Heart left ventricle (tissue), 16 donors: Measurements from ENCODE around the gene ANAPC13. TPM values are rescaled to one million over a fixed set of nuclear protein-coding genes. Genes with fewer than 3 reads are reported as not detected.

Experiments
- ATAC-seq, 4 donors: fragments of 200-7000 bp; cut with Tn5 transposase; one replicate each; pipeline ENCODE4 v1.9.1; 2020 to 2022; ENCODE audit warnings: moderate library complexity in 4 of 4, mild to moderate bottlenecking in 3 of 4, moderate number of reproducible peaks in 1 of 4
- DNase-seq, 5 donors: peaks; one replicate each; pipeline ENCODE4 v3.0.0-alpha.2; 2020
- H3K27ac ChIP-seq, 12 donors: fragments of 200-600 bp; sonication (generic) in 4 of 12; one replicate each; pipeline versions ENCODE4 v1.5.0 to v1.8.0; 2016 to 2022; ENCODE audit warnings: mild to moderate bottlenecking in 2 of 12
- H3K27me3 ChIP-seq, 9 donors: fragments of 200-600 bp; sonication (generic) in 2 of 9; one replicate each; pipeline versions ENCODE4 v1.5.1 to v1.8.0; 2016 to 2022; ENCODE audit warnings: mild to moderate bottlenecking in 3 of 9
- H3K36me3 ChIP-seq, 9 donors: fragments of 200-600 bp; sonication (generic) in 2 of 9; one replicate each; pipeline versions ENCODE4 v1.5.0 to v1.8.0; 2018 to 2022; ENCODE audit warnings: mild to moderate bottlenecking in 2 of 9
- H3K4me1 ChIP-seq, 12 donors: fragments of 200-600 bp; sonication (generic) in 4 of 12; one replicate each; pipeline versions ENCODE4 v1.5.0 to v1.8.0; 2016 to 2022; ENCODE audit warnings: mild to moderate bottlenecking in 3 of 12
- H3K4me3 ChIP-seq, 12 donors: fragments of 200-600 bp; sonication (generic) in 4 of 12; one replicate each; pipeline versions ENCODE4 v1.5.0 to v1.8.0; 2017 to 2022; ENCODE audit warnings: mild to moderate bottlenecking in 9 of 12, moderate library complexity in 4 of 12
- H3K9me3 ChIP-seq, 12 donors: fragments of 200-600 bp; sonication (generic) in 4 of 12; one replicate each; pipeline versions ENCODE4 v1.5.0 to v1.8.0; 2016 to 2022; ENCODE audit warnings: mild to moderate bottlenecking in 1 of 12
- POLR2A ChIP-seq, 2 donors: fragments of 450-650 bp; IDR thresholded peaks; one replicate each; pipeline ENCODE4 v1.6.1; 2017; ENCODE audit warnings: antibody characterized with exemption in 2 of 2, mild to moderate bottlenecking in 2 of 2, moderate library complexity in 2 of 2
- WGBS, 4 donors: extraction: QIAGEN DNeasy Blood & Tissue Kit in 2 of 4; methylation state at CpG; one replicate each; pipeline versions ENCODE4 v1.1.5 to v1.1.7; 2013 to 2018; 5-methylcytosine and 5-hydroxymethylcytosine counted together
- intact Hi-C, 10 donors: fragments of 100-400 bp; cut with DNase I; formaldehyde crosslinking; loops; one replicate each; pipeline versions ENCODE4 v1.11.1 to v1.14.2; 2022
- polyA plus RNA-seq, 2 donors: library from polyadenylated mRNA; stranded (reverse); fragments of 200-250 nt; gene quantifications; one replicate each; pipeline ENCODE4 v1.2.3, GENCODE V29; 2013
- total RNA-seq, 9 donors: library from RNA; depleted of rRNA in 2 of 9; stranded (reverse); fragments of >200 nt in 2 of 9; fragmentation: NEBNext Ultra II Directional in 3 of 9; extraction: Animal tissue kit (Norgen Biotek cat#: 25700) in 3 of 9; gene quantifications; one replicate each; pipeline versions ENCODE4 v1.1.0 to v1.2.4, GENCODE V29; 2016 to 2023
- TF ChIP-seq, protein P1 (sequence below), 12 donors: fragments of 200-600 bp; sonication (generic) in 4 of 12; IDR thresholded peaks; one replicate each; pipeline versions ENCODE4 v1.5.0 to v1.8.0; 2018 to 2022; ENCODE audit warnings: antibody characterized with exemption in 12 of 12, mild to moderate bottlenecking in 5 of 12
- donor health status: ischemic (EF 13 %, LVEDD 7.1; RV severe dilation, severe dysfunction).
- donor health status: healthy with polysubstance abuse.
- donor health status: DM: no; HTN: yes; CAD: no.
- donor health status: DM: no; HTN: no; CAD: no.
- donor health status: ischemic (EF 25% LVEDD 6.9; RV normal size, moderate dysfunction).
- donor health status: ischemic (EF 25% LVEDD 5.7; RV mildly dilated, moderate dysfunction).
- donor health status: healthy.
- donor health status: DM: yes; HTN: yes; CAD: no.
- donor health status: ischemic (EF 35%, LVEDD 5.7; RV mildly dilated, moderate dysfunction).
- donor health status: nonischemic (EF 11% LVEDD 7.7; RV severe dilation, severe dysfunction).
- donor health status: DM: yes; HTN: yes; CAD: no.
- donor health status: PGD.
- donor health status: ischemic (EF 29% LVEDD 5.4; RV normal size, mild dysfunction).
- donor health status: nonischemic (EF 23%, LVEDD 6.1; RV moderate dilation, normal function).

ANAPC13 gene
- total and polyA plus RNA-seq, 11 donors = 49.0 to 109 (median 81.3) TPM

DNA sequence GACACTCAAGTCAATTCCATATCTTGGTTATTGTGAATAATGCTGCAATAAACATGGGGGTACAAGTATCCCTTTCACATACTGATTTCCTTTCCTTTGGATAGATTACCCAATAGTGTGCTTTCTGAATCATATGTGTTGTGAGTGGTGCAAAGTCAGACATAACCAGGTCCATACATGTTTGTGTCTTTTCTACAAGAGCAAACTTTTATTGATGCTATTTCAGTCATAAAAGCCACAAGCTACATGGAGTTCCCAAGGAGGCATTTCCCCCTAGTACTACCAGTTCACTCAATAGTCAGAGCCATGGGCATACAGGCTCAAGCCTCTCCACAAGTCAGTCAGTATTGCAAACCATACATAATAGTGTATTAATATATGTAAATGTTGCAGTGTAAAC, 10.2 kb upstream of the ANAPC13 start:
- intact Hi-C loops = no loop called here
- no peak for TF ChIP-seq POLR2A (IDR thresholded peaks at IDR 0.05)
- TF ChIP-seq, protein P1, sequence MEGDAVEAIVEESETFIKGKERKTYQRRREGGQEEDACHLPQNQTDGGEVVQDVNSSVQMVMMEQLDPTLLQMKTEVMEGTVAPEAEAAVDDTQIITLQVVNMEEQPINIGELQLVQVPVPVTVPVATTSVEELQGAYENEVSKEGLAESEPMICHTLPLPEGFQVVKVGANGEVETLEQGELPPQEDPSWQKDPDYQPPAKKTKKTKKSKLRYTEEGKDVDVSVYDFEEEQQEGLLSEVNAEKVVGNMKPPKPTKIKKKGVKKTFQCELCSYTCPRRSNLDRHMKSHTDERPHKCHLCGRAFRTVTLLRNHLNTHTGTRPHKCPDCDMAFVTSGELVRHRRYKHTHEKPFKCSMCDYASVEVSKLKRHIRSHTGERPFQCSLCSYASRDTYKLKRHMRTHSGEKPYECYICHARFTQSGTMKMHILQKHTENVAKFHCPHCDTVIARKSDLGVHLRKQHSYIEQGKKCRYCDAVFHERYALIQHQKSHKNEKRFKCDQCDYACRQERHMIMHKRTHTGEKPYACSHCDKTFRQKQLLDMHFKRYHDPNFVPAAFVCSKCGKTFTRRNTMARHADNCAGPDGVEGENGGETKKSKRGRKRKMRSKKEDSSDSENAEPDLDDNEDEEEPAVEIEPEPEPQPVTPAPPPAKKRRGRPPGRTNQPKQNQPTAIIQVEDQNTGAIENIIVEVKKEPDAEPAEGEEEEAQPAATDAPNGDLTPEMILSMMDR (IDR thresholded peaks at IDR 0.05) = no peak
- ATAC-seq (peak in 1 of 4 donors; percentile 36), DNase-seq (no peak)
- Histone ChIP-seq H3K4me3 (no peak overlapping the region), H3K9me3 (peaks cover 0 to 9% (median 0%) of the 10 kb centered on the region in 12 donors), H3K4me1 (peaks cover 0 to 25% (median 2%) of the 10 kb centered on the region in 12 donors), H3K27ac (no peak overlapping the region), H3K27me3 (no peaks in the 10 kb centered on the region), H3K36me3 (peaks cover 0 to 25% (median 10%) of the 10 kb centered on the region in 9 donors)

DNA sequence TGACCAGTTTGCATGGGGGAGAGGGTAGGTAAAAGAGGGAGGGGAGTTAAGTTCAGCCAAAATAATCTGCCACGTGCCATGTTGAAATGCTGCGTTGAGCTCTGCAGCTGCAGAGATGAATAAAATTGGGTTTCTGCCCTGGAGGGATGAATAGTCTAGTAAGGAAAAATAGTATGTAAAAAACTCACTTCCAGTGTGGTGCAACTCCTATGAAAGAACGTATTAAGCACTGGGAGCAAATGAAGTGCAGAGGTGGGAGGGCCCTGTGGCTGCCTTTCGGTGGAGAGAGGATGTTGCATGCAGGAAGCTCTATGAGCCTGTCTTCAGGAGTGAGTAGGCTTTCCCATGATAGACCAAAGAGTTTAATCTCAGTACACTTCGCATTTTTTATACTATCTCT, 8.7 kb upstream of the ANAPC13 start:
- peaks cover 0 to 9% (median 0%) of the 10 kb centered on the region in 12 donors for H3K9me3 ChIP-seq
- no peak for TF ChIP-seq POLR2A (IDR thresholded peaks at IDR 0.05)
- TF ChIP-seq, protein P1 (IDR thresholded peaks at IDR 0.05) = no peak
- H3K4me3 ChIP-seq = no peak overlapping the region
- intact Hi-C loops = no loop called here
- no peak overlapping the region for H3K27ac ChIP-seq
- 77 to 83% (median 81%) methylated on average over 5 of the region's 5 CpGs for WGBS, 4 donors
- no peaks in the 10 kb centered on the region for H3K27me3 ChIP-seq
- H3K4me1 ChIP-seq = peaks cover 0 to 25% (median 2%) of the 10 kb centered on the region in 12 donors
- peaks cover 0 to 25% (median 10%) of the 10 kb centered on the region in 9 donors for H3K36me3 ChIP-seq
- DNase-seq (no peak), ATAC-seq (peak in 1 of 4 donors; percentile 34)

DNA sequence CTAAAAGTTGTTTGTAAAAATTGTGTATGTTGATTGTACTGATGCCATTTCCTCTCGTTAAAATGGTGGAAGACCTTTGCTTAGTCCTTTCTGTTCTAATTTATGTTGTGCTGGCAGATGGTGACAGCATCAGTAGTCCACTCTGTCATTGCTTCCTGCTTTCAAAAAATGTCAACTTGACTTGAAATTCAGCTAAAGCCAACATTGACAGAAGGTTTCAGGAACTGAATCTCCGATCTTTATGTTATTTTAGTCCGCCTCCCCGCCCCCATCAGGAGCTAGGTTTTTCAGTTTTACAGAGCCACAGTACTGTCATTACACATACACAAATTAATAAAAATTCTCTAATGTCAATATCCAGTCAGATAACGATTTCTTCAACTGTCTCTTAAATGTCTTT, 1.6 kb upstream of the ANAPC13 start:
- H3K4me3 ChIP-seq = peak overlapping the region in 10 of 12 donors; percentile 66 to 96 (median 84)
- peak overlapping the region in 6 of 12 donors; percentile 92 to 99 (median 96) for H3K27ac ChIP-seq
- ATAC-seq (no peak), DNase-seq (no peak)
- no peaks in the 10 kb centered on the region for H3K27me3 ChIP-seq
- no peaks in the 10 kb centered on the region for H3K9me3 ChIP-seq
- TF ChIP-seq, protein P1 (IDR thresholded peaks at IDR 0.05) = no peak
- TF ChIP-seq POLR2A (IDR thresholded peaks at IDR 0.05) = no peak
- intact Hi-C loops = loop anchor here in 3 of 10 donors (5.0 to 10.0 kb wide), 4 partner anchors 273 to 915 kb away; partner anchors contain the start of gene CDV3 (in 1 of the 3)
- 59 to 67% (median 64%) methylated on average over 5 of the region's 5 CpGs for WGBS, 4 donors
- H3K4me1 ChIP-seq = peaks cover 7 to 53% (median 34%) of the 10 kb centered on the region in 12 donors
- H3K36me3 ChIP-seq = peaks cover 0 to 8% (median 4%) of the 10 kb centered on the region in 9 donors

DNA sequence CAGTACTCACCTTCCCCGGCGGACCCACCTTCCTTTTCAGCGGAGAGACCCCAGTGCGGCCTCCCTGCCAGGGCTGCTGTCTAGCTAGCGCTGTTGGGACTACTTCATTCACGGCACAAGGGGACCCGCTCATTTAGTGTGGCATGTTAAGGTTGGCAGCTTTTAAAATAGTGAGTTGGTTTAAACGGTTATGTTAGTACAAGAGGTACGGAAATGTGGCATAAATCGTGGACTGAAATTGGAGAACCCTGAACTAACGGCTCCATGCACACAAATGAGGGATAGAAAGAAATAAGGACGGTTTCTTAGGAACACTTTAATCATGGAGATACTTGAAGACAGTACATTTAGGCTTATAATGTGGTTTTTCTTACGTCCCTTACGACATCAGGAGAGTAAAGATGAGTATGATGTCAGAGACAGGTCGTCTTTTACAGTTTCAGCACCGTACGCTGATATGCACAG, 824 bp upstream of the ANAPC13 start:
- TF ChIP-seq, protein P1 (IDR thresholded peaks at IDR 0.05) = no peak
- no peak for TF ChIP-seq POLR2A (IDR thresholded peaks at IDR 0.05)
- Histone ChIP-seq H3K36me3 (peaks cover 0 to 16% (median 12%) of the 10 kb centered on the region in 9 donors), H3K4me1 (peaks cover 7 to 53% (median 34%) of the 10 kb centered on the region in 12 donors), H3K9me3 (no peaks in the 10 kb centered on the region), H3K27ac (peak overlapping the region; percentile 81 to 99 (median 96)), H3K4me3 (peak overlapping the region; percentile 61 to 96 (median 80)), H3K27me3 (no peaks in the 10 kb centered on the region)
- ATAC-seq (peak in 2 of 4 donors; percentile 9 to 15), DNase-seq (no peak)
- intact Hi-C loops = loop anchor here in 3 of 10 donors (5.0 to 10.0 kb wide), 4 partner anchors 272 to 914 kb away; partner anchors contain the start of gene CDV3 (in 1 of the 3)
- 2 to 10% (median 3%) methylated on average over 13 to 17 of the region's 17 CpGs for WGBS, 4 donors
